ENCODE results near the gene RABAC1. TPM values are rescaled to one million over a fixed set of nuclear protein-coding genes. Genes with fewer than 3 reads are reported as not detected.
A peak's percentile ranks its signal among the peaks of the same experiment; 100 is the strongest.

The RABAC1 gene
- total RNA-seq, 4 donors from 2014 or later, result 138 to 359 (median 241) TPM

DNA sequence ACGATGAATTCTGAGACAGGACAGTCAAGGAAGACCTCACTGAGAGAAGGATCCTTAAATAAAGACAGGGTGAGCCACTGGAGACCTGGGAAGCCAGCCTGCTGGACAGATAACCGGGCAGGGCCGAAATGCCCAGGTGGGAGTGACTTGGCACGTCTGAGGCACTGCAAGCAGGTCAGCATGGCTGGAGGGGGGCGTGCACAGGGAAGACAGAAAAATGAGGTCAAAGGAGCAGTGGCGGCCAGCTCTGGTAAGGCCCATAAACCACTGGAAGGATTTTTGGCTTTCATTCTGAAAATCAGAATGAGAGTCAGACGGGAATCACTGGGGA lies 40.7 kb upstream of the RABAC1 start:
- Histone ChIP-seq H3K36me3 (no peaks in the 10 kb centered on the region), H3K4me3 (replicated peaks in 1 of 3) (no peak overlapping the region), H3K27me3 (no peaks in the 10 kb centered on the region), H3K4me1 (peaks cover 0 to 4% of the 10 kb centered on the region in 2 donors), H3K27ac (no peak overlapping the region), H3K9me3 (no peaks in the 10 kb centered on the region)
- 82 to 83% methylated on average over 7 of the region's 7 CpGs for WGBS, 2 donors
- intact Hi-C loops (cut with DNase I), result no loop called here
- DNase-seq, result no peak
- TF ChIP-seq POLR2A (IDR thresholded peaks at IDR 0.05), result no peak
- TF ChIP-seq, protein P1, sequence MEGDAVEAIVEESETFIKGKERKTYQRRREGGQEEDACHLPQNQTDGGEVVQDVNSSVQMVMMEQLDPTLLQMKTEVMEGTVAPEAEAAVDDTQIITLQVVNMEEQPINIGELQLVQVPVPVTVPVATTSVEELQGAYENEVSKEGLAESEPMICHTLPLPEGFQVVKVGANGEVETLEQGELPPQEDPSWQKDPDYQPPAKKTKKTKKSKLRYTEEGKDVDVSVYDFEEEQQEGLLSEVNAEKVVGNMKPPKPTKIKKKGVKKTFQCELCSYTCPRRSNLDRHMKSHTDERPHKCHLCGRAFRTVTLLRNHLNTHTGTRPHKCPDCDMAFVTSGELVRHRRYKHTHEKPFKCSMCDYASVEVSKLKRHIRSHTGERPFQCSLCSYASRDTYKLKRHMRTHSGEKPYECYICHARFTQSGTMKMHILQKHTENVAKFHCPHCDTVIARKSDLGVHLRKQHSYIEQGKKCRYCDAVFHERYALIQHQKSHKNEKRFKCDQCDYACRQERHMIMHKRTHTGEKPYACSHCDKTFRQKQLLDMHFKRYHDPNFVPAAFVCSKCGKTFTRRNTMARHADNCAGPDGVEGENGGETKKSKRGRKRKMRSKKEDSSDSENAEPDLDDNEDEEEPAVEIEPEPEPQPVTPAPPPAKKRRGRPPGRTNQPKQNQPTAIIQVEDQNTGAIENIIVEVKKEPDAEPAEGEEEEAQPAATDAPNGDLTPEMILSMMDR (IDR thresholded peaks at IDR 0.05), result no peak

DNA sequence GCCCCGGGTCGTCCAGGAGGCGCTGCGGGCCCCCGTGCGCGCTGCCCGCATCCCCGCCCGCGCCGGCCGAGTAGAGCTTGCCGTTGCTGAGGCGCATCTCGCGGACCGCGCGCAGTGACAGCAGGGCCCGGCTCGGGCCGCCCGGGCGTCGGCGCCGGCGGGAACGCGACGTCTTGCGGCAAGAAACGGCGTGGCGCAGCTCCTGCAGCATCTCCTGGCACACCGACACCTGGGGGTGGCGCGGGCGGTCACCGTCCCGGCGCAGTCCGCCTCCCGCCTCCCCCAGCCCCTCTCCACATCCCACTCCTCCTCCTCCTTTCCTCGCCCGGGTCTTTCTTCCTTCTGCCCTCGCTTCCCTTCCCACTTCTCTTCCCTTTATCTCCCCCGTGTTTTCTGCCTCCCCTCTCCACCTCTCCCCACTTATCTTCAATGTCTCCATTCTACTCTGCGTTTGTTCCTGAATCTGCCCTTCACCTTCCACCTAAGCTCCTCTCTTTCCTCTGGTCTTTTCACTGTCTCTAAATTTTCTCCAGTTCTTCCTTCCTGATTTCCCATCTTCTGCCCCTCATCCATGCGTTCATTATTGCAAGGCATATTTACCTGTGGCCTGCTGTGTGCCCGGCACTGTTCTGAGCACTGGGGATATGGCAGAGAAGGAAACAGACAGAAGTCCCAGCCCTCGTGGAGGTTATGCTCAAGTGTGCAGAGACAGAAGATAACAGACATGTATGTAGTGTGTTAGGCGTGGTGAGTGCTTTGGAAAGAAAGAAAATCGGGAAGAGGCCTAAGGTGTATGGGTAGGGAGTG lies 40.2 kb upstream of the RABAC1 start:
- no peak overlapping the region for H3K27ac ChIP-seq
- no peak for DNase-seq
- TF ChIP-seq, protein P1 (IDR thresholded peaks at IDR 0.05), result no peak
- TF ChIP-seq POLR2A (IDR thresholded peaks at IDR 0.05), result no peak
- no peaks in the 10 kb centered on the region for H3K36me3 ChIP-seq
- 9 to 20% methylated on average over 22 to 51 of the region's 55 CpGs for WGBS, 2 donors
- H3K4me3 ChIP-seq (replicated peaks in 1 of 3), result no peak overlapping the region
- peaks cover 0 to 5% of the 10 kb centered on the region in 2 donors for H3K4me1 ChIP-seq
- intact Hi-C loops (cut with DNase I), result no loop called here
- H3K27me3 ChIP-seq, result peaks cover 3% of the 10 kb centered on the region
- no peaks in the 10 kb centered on the region for H3K9me3 ChIP-seq

DNA sequence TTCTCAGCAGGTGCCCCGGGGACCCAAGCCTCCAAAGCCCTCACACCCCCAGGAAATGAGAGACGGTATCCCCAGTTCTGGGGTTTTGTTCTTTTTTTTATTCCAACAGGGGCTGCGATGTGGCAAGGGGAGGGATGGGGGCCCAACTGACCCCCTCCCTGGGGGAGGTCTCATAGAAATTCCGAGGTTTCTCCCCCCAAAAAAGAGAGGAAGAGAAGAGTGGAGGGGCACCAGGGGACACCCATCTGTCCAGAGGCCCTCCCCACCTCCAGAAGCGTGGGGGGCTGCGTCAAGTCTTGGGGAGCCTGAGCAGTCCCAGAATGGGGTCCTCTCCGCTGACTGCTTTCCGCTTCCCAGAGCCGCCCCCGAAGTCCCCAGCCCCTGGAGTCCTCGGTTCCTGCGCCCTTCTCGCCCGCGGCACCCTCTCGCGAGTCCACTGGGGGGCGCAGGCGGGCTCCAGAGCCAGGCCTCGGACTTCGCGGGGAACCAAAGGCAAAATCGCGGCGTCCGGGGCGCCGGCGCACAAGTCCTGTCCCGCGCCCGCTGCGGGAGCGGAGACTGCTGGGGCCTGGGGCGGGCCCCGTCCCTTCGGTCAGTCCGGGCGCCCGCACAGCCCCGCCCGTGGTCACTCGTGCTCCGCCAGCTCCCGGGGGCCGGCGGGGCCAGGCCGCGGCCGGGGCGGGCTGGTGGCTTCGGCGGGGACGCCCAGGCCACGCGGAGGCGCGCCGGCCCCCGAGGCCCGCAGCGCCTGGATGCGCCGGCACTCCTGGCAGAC lies 39.3 kb upstream of the RABAC1 start:
- 2 to 19% methylated on average over 5 to 19 of the region's 64 CpGs for WGBS, 2 donors

DNA sequence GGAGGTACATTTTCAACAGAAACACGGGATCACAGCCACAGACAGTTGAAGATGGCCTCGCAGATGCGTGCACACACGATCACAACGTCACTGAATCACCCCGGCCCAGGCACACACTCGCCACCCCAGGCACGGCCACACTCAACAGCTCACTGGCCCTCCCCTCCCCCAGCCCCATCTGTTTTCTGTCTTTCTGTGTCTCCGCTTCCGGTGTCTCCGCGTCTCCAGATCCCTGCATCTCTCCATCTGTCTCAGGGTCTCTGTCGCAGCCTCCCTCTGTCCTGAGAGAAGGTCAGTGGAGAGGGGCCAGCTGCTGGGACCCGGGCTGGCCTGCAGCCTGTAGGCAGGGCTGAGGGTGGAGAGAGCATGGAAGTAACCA lies 38.7 kb upstream of the RABAC1 start:
- TF ChIP-seq POLR2A (IDR thresholded peaks at IDR 0.05), result no peak
- TF ChIP-seq, protein P1 (IDR thresholded peaks at IDR 0.05), result no peak
- Histone ChIP-seq H3K27me3 (peaks cover 14% of the 10 kb centered on the region), H3K36me3 (no peaks in the 10 kb centered on the region), H3K27ac (no peak overlapping the region), H3K4me3 (replicated peaks in 1 of 3) (no peak overlapping the region), H3K9me3 (no peaks in the 10 kb centered on the region), H3K4me1 (peaks cover 0 to 12% of the 10 kb centered on the region in 2 donors)
- DNase-seq, result no peak
- WGBS, 2 donors, result 4 to 5% methylated on average over 10 to 14 of the region's 14 CpGs
- intact Hi-C loops (cut with DNase I), result no loop called here

More for the DNA sequence above, 39.3 kb upstream of the RABAC1 start:
- Histone ChIP-seq H3K4me3 (replicated peaks in 1 of 3) (no peak overlapping the region), H3K27me3 (peaks cover 11% of the 10 kb centered on the region), H3K4me1 (peaks cover 0 to 12% of the 10 kb centered on the region in 2 donors), H3K36me3 (no peaks in the 10 kb centered on the region), H3K9me3 (no peaks in the 10 kb centered on the region), H3K27ac (no peak overlapping the region)
- intact Hi-C loops (cut with DNase I), result no loop called here
- TF ChIP-seq, protein P1 (IDR thresholded peaks at IDR 0.05), result peak in 3 of 6 experiments; percentile 20 to 57 (median 30)
- no peak for TF ChIP-seq POLR2A (IDR thresholded peaks at IDR 0.05)
- DNase-seq, result peak; percentile 8 to 34
